GM20431 (cell line): ENCODE results near the gene TIMP2.
"Not testable (repeated sequence)": the region's sequence is repeated elsewhere in the genome, so short reads cannot be mapped to it uniquely, and the experiment has no call there.

Experiments
- in situ Hi-C: fragments of 300-500 bp; cut with MseI, MboI; formaldehyde crosslinking; loops from one replicate; pipeline ENCODE4 v1.15.0; 2020; ENCODE audit warnings: low sequenced_read_pairs; ENCODE audit not compliant: unreplicated experiment

Gene TIMP2

GRCh38 chr17:78959803-78960202 lies 34.6 kb upstream of the TIMP2 start:
- in situ Hi-C loops = loop anchor here (25.0 kb wide), 1 partner anchor 473 kb away; no protein-coding TSS in a partner anchor

- in situ Hi-C loops = loop anchor here (25.0 kb wide), 1 partner anchor 471 kb away; no protein-coding TSS in a partner anchor
Measured at GRCh38 chr17:78958641-78959127, 33.5 kb upstream of the TIMP2 start.

GRCh38 chr17:78957128-78957527 lies 31.9 kb upstream of the TIMP2 start:
- in situ Hi-C loops = loop anchor here (25.0 kb wide), 1 partner anchor 470 kb away; no protein-coding TSS in a partner anchor

- in situ Hi-C loops = loop anchor here (25.0 kb wide), 1 partner anchor 469 kb away; no protein-coding TSS in a partner anchor
Measured at GRCh38 chr17:78956254-78956653, 31.1 kb upstream of the TIMP2 start.

- in situ Hi-C loops = loop anchor here (25.0 kb wide), 1 partner anchor 467 kb away; no protein-coding TSS in a partner anchor
Measured at GRCh38 chr17:78954684-78955083, 29.5 kb upstream of the TIMP2 start.

- in situ Hi-C loops = loop anchor here (25.0 kb wide), 1 partner anchor 466 kb away; no protein-coding TSS in a partner anchor
Measured at GRCh38 chr17:78953356-78954350, 28.5 kb upstream of the TIMP2 start.

- in situ Hi-C loops = loop anchor here (25.0 kb wide), 1 partner anchor 465 kb away; no protein-coding TSS in a partner anchor
Measured at GRCh38 chr17:78952706-78953105, 27.5 kb upstream of the TIMP2 start.

GRCh38 chr17:78951967-78952551 lies 26.9 kb upstream of the TIMP2 start:
- in situ Hi-C loops = loop anchor here (25.0 kb wide), 1 partner anchor 465 kb away; no protein-coding TSS in a partner anchor

GRCh38 chr17:78950870-78951269 lies 25.7 kb upstream of the TIMP2 start:
- in situ Hi-C loops = loop anchor here (25.0 kb wide), 1 partner anchor 464 kb away; no protein-coding TSS in a partner anchor

GRCh38 chr17:78947235-78948149 lies 22.3 kb upstream of the TIMP2 start:
- in situ Hi-C loops = no loop called here

- in situ Hi-C loops = no loop called here
Measured at GRCh38 chr17:78946631-78947030, 21.4 kb upstream of the TIMP2 start.

GRCh38 chr17:78946131-78946530 lies 20.9 kb upstream of the TIMP2 start:
- in situ Hi-C loops = no loop called here

GRCh38 chr17:78945455-78945854 lies 20.3 kb upstream of the TIMP2 start:
- in situ Hi-C loops = not testable (repeated sequence)

GRCh38 chr17:78944956-78945355 lies 19.8 kb upstream of the TIMP2 start:
- in situ Hi-C loops = no loop called here

- in situ Hi-C loops = no loop called here
Measured at GRCh38 chr17:78944026-78944425, 18.8 kb upstream of the TIMP2 start.

GRCh38 chr17:78940708-78941107 lies 15.5 kb upstream of the TIMP2 start:
- in situ Hi-C loops = no loop called here

GRCh38 chr17:78940258-78940657 lies 15.1 kb upstream of the TIMP2 start:
- in situ Hi-C loops = no loop called here

GRCh38 chr17:78939615-78940014 lies 14.4 kb upstream of the TIMP2 start:
- in situ Hi-C loops = no loop called here

GRCh38 chr17:78937561-78937960 lies 12.4 kb upstream of the TIMP2 start:
- in situ Hi-C loops = no loop called here
